Endometrial microvascular endothelial cells (primary cell): ENCODE results near the gene PRKCA. TPM values are rescaled to one million over a fixed set of nuclear protein-coding genes. Genes with fewer than 3 reads are reported as not detected.

Experiments
- in situ Hi-C: cut with HindIII; loops from 2 replicates; pipeline ENCODE4 v1.10.0; 2017; ENCODE audit warnings: low sequenced_read_pairs, low pct_unique_long_range_greater_than_20kb; ENCODE audit errors: inconsistent ontology term
- total RNA-seq: library from RNA; depleted of rRNA; stranded (reverse); fragments of >200 nt; gene quantifications from one replicate; pipeline ENCODE4 v1.2.3, GENCODE V29; 2015; ENCODE audit errors: inconsistent ontology term

The PRKCA gene
- total RNA-seq, 1 donor from 2014 or later = 21.7 TPM

- in situ Hi-C loops = no loop called here
These were observed 464.9 kb downstream of the PRKCA start for GRCh38 chr17:66767154-66767933.

- in situ Hi-C loops = no loop called here
These were observed 467.5 kb downstream of the PRKCA start for GRCh38 chr17:66769911-66770310.

- in situ Hi-C loops = no loop called here
These were observed 469.9 kb downstream of the PRKCA start for GRCh38 chr17:66772148-66772812.

- in situ Hi-C loops = no loop called here
These were observed 472.9 kb downstream of the PRKCA start for GRCh38 chr17:66775271-66775670.

GRCh38 chr17:66775881-66776400 is 473.5 kb downstream of the PRKCA start:
- in situ Hi-C loops = no loop called here

- in situ Hi-C loops = no loop called here
These were observed 474.7 kb downstream of the PRKCA start for GRCh38 chr17:66776999-66777688.

GRCh38 chr17:66777689-66778225 is 475.3 kb downstream of the PRKCA start:
- in situ Hi-C loops = no loop called here

- in situ Hi-C loops = no loop called here
These were observed 476.3 kb downstream of the PRKCA start for GRCh38 chr17:66778531-66779236.

- in situ Hi-C loops = no loop called here
These were observed 476.8 kb downstream of the PRKCA start for GRCh38 chr17:66779237-66779606.

GRCh38 chr17:66781135-66781534 is 478.7 kb downstream of the PRKCA start:
- in situ Hi-C loops = no loop called here

- in situ Hi-C loops = no loop called here
These were observed 480.4 kb downstream of the PRKCA start for GRCh38 chr17:66782851-66783250.

GRCh38 chr17:66783656-66784381 is 481.4 kb downstream of the PRKCA start:
- in situ Hi-C loops = no loop called here

- in situ Hi-C loops = no loop called here
These were observed 482.4 kb downstream of the PRKCA start for GRCh38 chr17:66784621-66785364.

GRCh38 chr17:66786107-66786506 is 483.7 kb downstream of the PRKCA start:
- in situ Hi-C loops = no loop called here

GRCh38 chr17:66787914-66788313 is 485.5 kb downstream of the PRKCA start:
- in situ Hi-C loops = no loop called here

GRCh38 chr17:66789093-66789492 is 486.7 kb downstream of the PRKCA start:
- in situ Hi-C loops = no loop called here

GRCh38 chr17:66789961-66790437 is 487.6 kb downstream of the PRKCA start:
- in situ Hi-C loops = no loop called here
